Mucosa of gallbladder (tissue), 1 donor: ENCODE data around the gene UBE2D3. TPM values are rescaled to one million over a fixed set of nuclear protein-coding genes. Genes with fewer than 3 reads are reported as not detected.

Experiments
- DNase-seq: peaks from one replicate; pipeline ENCODE4 v3.0.0-alpha.2; 2020; ENCODE audit warnings: low spot score
- total RNA-seq: library from RNA; stranded (reverse); gene quantifications from one replicate; pipeline ENCODE4 v1.2.1, GENCODE V29; 2021
- donor health status: DM: no; HTN: no; CAD: no.

The UBE2D3 gene
- total RNA-seq, 1 donor from 2014 or later = 257 TPM

- no peak for DNase-seq
These were observed 36.0 kb downstream of the UBE2D3 start for GRCh38 chr4:102791318-102791835.

DNA sequence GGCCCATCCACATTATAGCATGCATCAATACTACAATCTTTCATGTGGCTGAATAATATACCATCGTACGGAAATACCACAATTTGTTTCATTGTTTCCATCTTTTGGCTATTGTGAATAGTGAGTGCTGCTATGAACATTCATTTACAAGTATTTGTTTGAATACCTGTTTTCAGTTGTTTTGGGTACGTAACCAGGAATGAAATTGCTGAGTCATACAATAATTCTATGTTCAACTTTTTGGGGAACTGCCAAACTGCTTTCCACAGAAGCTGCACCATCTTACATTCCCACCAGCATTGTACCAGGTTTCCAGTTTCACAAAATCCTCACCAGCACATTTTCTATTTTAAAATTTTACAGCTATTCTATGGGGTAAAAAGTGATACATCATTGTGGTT lies 38.0 kb downstream of the UBE2D3 start:
- DNase-seq = no peak

GRCh38 chr4:102787944-102788343 lies 39.4 kb downstream of the UBE2D3 start:
- no peak for DNase-seq

DNA sequence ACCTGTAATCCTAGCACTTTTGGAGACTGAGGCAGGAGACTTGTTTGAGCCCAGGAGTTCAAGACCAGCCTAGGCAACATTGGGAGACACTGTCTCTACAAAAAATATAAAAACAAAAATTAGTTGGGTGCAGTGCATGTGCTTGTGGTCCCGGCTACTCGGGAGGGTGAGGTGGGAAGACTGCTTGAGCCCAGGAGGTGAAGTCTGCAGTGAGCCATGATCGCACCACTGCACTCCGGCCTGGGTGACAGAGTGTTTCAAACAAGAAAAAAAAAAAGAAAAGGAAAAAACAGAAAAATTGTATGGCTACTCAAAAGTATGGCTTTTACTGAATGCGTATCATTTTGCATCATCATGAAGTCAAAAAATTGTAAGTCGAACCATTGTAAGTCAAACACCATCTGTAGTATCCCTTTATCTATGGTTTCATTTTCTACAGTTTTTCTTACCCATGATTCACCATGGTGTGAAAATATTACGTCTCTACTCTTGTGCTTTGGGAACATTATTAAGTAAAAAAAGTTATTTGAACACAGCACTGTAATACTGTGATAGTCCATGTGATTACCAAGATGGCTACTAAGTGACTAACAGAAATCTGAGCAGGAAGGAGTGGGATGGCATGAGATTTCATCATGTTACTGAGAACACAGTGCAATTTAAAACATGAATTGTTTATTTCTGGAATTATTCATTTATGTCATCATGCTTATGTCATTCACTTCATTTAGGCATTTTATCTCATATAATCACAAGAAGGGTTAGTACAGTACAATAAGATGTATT lies 40.1 kb downstream of the UBE2D3 start:
- no peak for DNase-seq

- DNase-seq = no peak
These were observed 41.1 kb downstream of the UBE2D3 start for GRCh38 chr4:102786279-102786678.

GRCh38 chr4:102783006-102783405 lies 44.3 kb downstream of the UBE2D3 start:
- DNase-seq = no peak

DNA sequence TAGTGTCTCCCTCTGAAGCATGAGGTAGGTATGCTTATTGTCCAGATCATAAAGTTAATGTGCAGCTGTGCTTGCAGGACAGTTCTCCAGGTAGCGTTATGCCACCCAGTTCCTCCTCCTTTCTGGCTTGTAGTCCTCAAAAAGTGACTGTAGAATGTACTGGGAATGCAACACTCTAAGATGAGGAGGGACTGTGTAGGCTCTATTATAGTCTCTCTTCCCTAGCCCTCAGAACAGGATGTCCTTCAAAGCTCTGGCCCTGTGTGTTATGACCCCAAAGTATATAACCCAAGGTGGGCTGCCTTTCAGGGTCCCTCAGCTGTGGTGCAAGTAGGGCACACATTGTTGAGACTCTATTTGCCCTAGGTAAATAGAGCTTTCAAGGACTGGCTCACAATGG lies 45.8 kb downstream of the UBE2D3 start:
- DNase-seq = no peak

DNA sequence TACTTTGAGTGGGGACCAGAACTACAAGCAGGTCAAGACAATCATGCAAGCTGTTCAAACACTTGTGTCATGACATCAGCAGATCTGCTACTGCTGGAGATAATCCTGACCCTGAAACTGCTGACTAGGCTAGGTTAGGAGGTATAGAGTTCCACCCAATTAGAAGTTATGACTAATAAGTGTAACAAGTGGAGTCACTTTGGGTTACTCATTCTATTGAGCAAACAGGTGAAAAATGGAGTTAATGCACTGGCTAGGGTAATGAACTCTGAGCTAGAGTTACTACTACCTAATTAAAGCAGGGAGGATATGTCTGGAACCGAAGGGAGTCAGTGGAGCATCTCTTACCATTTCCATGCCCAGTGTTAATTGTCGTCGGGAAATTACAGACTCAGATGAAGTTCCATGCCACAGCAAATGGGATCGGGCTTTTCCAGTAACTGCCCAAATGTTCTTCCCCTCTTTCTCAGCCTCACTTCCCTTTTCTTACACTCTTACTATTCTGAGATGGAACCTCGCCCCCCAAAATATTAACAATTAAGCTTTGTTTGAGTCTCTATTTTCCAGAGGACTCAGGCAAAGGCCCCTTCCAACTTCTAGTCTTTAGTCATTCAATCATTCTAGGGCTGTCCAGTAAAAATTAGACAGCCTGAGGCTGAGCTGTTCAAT lies 46.7 kb downstream of the UBE2D3 start:
- peak; percentile 34 for DNase-seq

- DNase-seq = no peak
These were observed 48.1 kb downstream of the UBE2D3 start for GRCh38 chr4:102779204-102779603.

DNA sequence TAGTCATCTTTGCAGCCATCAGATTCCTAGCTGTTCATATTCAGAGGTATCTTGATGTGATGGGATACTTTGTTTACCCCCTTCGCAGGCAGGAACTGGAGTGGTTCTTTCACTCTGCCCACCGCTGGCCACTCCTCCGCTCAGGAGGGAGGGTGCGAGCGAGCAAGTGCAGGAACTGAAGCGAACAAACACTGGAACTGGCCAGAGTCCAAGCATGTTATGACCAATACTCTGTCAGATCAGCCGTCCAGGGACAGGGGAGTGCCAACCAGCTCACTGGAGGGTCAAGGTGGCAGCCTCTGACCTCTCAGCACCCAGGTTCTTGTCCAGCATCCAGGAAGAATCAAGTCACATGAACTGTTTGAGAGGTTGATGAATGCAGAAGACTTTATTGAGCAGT lies 48.6 kb downstream of the UBE2D3 start:
- peak; percentile 79 for DNase-seq

- DNase-seq = no peak
These were observed 51.5 kb downstream of the UBE2D3 start for GRCh38 chr4:102775805-102776204.

- DNase-seq = no peak
These were observed 53.1 kb downstream of the UBE2D3 start for GRCh38 chr4:102774254-102774653.

DNA sequence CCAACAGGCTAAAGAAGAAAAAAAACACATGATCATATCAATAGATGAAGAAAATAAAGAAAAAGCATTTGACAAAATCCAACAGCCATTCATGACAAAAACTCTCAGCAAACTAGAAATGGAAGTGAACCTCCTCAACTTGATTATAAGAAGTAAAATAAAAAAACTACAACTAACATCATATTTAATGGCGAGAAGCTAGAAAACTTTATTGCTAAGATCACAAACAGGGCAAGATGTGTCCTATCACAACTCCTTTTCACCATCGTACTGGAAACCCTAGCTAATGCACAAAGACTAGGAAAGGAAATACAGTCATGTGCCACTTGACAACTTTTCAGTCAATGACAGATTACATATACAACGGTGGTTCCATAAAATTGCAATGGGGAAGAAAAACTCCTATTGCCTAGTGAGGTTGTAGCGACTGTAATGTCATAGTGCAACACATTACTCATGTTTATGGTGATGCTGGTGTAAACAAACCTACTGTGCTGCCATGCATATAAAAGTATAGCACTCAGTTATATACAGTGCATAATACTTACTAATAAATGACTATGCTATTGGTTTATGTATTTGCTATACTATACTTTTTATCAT lies 54.5 kb downstream of the UBE2D3 start:
- DNase-seq = no peak

GRCh38 chr4:102764901-102765300 lies 62.5 kb downstream of the UBE2D3 start:
- DNase-seq = no peak

GRCh38 chr4:102761906-102762305 lies 65.4 kb downstream of the UBE2D3 start:
- DNase-seq = no peak

GRCh38 chr4:102761296-102761701 lies 66.1 kb downstream of the UBE2D3 start:
- no peak for DNase-seq

- peak; percentile 86 for DNase-seq
These were observed 66.6 kb downstream of the UBE2D3 start, which contains the start of gene MANBA for GRCh38 chr4:102760645-102761295. TSS of gene MANBA (minus strand) at chr4:102760968. CDS start at chr4:102760894, 74 bp downstream.

GRCh38 chr4:102759831-102760644 lies 67.3 kb downstream of the UBE2D3 start:
- DNase-seq = no peak

DNA sequence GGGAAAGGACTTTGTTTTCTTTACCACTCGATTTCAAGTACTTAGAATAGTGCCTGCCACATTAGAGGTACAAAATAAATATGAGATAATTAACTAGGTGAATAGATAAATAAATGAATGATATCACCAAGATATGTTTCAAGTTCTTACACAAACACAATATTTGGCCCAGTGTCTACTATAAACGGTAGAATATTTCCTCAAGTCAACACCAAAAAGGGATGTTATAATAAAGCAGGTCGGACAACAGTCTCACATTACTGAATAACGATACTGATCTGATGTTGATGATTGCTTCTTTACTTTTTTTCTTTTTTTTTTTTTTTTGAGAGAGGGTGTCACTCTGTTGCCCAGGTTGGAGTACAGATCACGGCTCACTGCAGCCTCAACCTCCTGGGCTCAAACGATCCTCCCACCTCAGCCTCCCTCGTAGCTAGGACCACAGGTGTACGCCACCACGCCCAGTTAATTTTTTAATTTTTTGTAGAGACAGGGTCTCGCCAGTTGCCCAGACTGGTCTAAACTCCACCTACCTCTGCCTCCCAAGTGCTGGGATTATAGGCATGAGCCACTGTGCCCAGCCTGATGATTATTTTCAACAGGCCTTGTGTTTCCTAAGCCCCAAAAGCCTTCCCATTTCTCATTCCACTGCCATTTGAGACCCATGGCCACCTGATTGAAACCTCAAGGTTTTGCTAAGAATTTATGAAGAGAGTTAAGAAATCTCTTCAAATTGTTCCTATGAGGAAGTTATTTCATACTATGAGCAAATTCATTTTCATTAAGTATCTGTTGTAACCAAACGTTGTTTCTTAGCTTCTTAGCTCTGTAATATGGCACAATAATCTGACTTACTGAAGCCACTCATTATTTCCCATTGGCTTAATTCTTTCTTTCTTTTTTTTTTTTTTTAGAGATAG lies 68.8 kb downstream of the UBE2D3 start:
- no peak for DNase-seq

- DNase-seq = no peak
These were observed 69.7 kb downstream of the UBE2D3 start for GRCh38 chr4:102757681-102758080.
